Esophagus muscularis mucosa (tissue), 4 donors: ENCODE measurements around the gene CHRNA1. TPM values are rescaled to one million over a fixed set of nuclear protein-coding genes. Genes with fewer than 3 reads are reported as not detected.

Experiments used
- DNase-seq: peaks from one replicate; pipeline ENCODE4 v3.0.0-alpha.2; 2017; ENCODE audit errors: extremely low spot score
- H3K27ac ChIP-seq, 4 donors: fragments of 200-600 bp; sonication (generic); replicated peaks in 1 of 4; 1 replicate in 3 of 4; 2 replicates in 1 of 4; pipeline ENCODE4 v1.5.1; 2016 to 2019; ENCODE audit warnings: mild to moderate bottlenecking in 1 of 4
- H3K27me3 ChIP-seq, 4 donors: fragments of 200-600 bp; sonication (generic); one replicate each; pipeline versions ENCODE4 v1.5.1 to v1.6.0; 2016 to 2019
- H3K36me3 ChIP-seq, 4 donors: fragments of 200-600 bp; sonication (generic); one replicate each; pipeline ENCODE4 v1.5.1; 2016 to 2019
- H3K4me1 ChIP-seq, 4 donors: fragments of 200-600 bp; sonication (generic); one replicate each; pipeline ENCODE4 v1.5.1; 2016 to 2019
- H3K4me3 ChIP-seq, 4 donors: fragments of 200-600 bp; sonication (generic); 1 replicate in 2 of 4; 2 replicates in 2 of 4; pipeline ENCODE4 v1.5.1; 2016 to 2019; ENCODE audit warnings: mild to moderate bottlenecking in 4 of 4, moderate library complexity in 1 of 4
- H3K9me3 ChIP-seq, 4 donors: fragments of 200-600 bp; sonication (generic); 1 replicate in 3 of 4; 2 replicates in 1 of 4; pipeline ENCODE4 v1.5.1; 2016 to 2019
- EP300 ChIP-seq: sonication (generic); formaldehyde crosslinking; IDR thresholded peaks from one replicate; pipeline ENCODE4 v1.6.1; 2017; ENCODE audit warnings: antibody characterized with exemption
- POLR2A ChIP-seq: fragments of 450-650 bp; IDR thresholded peaks from one replicate; pipeline ENCODE4 v1.6.1; 2017; ENCODE audit warnings: antibody characterized with exemption, moderate library complexity, mild to moderate bottlenecking, low read depth
- POLR2AphosphoS5 ChIP-seq, 2 donors: sonication (generic); formaldehyde crosslinking; IDR thresholded peaks; one replicate each; pipeline ENCODE4 v1.6.1; 2017; ENCODE audit warnings: antibody characterized with exemption in 2 of 2
- WGBS: methylation state at CpG from one replicate; pipeline ENCODE4 v1.1.5; 2018; 5-methylcytosine and 5-hydroxymethylcytosine counted together
- intact Hi-C: fragments of 100-400 bp; cut with DNase I; formaldehyde crosslinking; loops from one replicate; pipeline ENCODE4 v1.15.1; 2023
- total RNA-seq, 4 donors: library from RNA; depleted of rRNA; stranded (reverse); fragments of >200 nt; gene quantifications; one replicate each; pipeline versions ENCODE4 v1.1.0 to v1.2.1, GENCODE V29; 2016
- TF ChIP-seq, protein P1 (sequence below), 3 experiments: fragments of 200-600 bp in 2 of 3; fragments of 450-650 bp in 1 of 3; sonication (generic) in 2 of 3; IDR thresholded peaks; one replicate each; pipeline ENCODE4 v1.5.1; 2017 to 2019; ENCODE audit warnings: antibody characterized with exemption in 3 of 3, mild to moderate bottlenecking in 2 of 3, moderate library complexity in 1 of 3

CHRNA1 gene
- total RNA-seq, 4 donors from 2014 or later: not detected

- Histone ChIP-seq H3K36me3 (no peaks in the 10 kb centered on the region), H3K4me3 (no peak overlapping the region), H3K9me3 (no peaks in the 10 kb centered on the region), H3K4me1 (peaks cover 0 to 4% (median 0%) of the 10 kb centered on the region in 4 donors), H3K27me3 (no peaks in the 10 kb centered on the region), H3K27ac (no peak overlapping the region)
- DNase-seq: no peak
- TF ChIP-seq, protein P1, sequence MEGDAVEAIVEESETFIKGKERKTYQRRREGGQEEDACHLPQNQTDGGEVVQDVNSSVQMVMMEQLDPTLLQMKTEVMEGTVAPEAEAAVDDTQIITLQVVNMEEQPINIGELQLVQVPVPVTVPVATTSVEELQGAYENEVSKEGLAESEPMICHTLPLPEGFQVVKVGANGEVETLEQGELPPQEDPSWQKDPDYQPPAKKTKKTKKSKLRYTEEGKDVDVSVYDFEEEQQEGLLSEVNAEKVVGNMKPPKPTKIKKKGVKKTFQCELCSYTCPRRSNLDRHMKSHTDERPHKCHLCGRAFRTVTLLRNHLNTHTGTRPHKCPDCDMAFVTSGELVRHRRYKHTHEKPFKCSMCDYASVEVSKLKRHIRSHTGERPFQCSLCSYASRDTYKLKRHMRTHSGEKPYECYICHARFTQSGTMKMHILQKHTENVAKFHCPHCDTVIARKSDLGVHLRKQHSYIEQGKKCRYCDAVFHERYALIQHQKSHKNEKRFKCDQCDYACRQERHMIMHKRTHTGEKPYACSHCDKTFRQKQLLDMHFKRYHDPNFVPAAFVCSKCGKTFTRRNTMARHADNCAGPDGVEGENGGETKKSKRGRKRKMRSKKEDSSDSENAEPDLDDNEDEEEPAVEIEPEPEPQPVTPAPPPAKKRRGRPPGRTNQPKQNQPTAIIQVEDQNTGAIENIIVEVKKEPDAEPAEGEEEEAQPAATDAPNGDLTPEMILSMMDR (IDR thresholded peaks at IDR 0.05): no peak
- TF ChIP-seq EP300: no peak
- TF ChIP-seq POLR2A: no peak
- TF ChIP-seq POLR2AphosphoS5 (IDR thresholded peaks at IDR 0.05): no peak
- WGBS: 81% methylated on average over 10 of the region's 10 CpGs
- intact Hi-C loops: no loop called here
These were observed 7.5 kb downstream of the CHRNA1 start for GRCh38 chr2:174756743-174757142.

DNA sequence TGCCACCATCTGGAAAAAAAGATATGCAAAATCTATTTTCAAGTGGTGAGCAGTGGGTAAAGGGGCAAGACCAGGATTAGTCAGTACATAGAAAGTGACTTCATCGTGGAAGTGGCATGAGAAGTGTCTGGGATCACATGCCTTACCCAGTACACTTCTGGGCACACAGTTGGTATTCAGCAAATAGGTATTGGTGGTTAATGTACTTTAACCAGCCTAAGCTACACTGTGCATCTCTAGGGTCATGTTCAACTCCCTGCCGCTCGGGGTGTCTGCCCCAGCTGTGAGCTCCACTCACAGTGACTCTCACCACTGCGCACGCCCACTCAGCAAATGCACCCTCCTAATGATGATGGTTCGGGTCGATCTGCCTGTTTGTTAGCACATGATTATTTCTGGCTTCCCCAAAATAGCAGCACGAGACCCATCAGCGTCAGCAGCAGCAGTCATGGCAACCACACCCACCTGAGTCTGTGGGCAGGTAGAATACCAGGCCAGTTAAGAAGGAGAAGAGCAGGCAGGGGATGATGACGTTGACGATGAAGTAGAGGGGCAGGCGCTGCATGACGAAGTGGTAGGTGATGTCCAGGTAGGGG, 11.1 kb downstream of the CHRNA1 start:
- Histone ChIP-seq H3K36me3 (no peaks in the 10 kb centered on the region), H3K9me3 (no peaks in the 10 kb centered on the region), H3K4me3 (no peak overlapping the region), H3K27me3 (no peaks in the 10 kb centered on the region), H3K27ac (no peak overlapping the region), H3K4me1 (peaks cover 0 to 4% (median 0%) of the 10 kb centered on the region in 4 donors)
- DNase-seq: no peak
- intact Hi-C loops: no loop called here
- WGBS: 97% methylated on average over 13 of the region's 13 CpGs
- TF ChIP-seq POLR2A (no peak), EP300 (no peak), POLR2AphosphoS5 (IDR thresholded peaks at IDR 0.05) (no peak)
- TF ChIP-seq, protein P1 (IDR thresholded peaks at IDR 0.05): no peak

GRCh38 chr2:174752403-174753037, 11.8 kb downstream of the CHRNA1 start:
- Histone ChIP-seq H3K27me3 (no peaks in the 10 kb centered on the region), H3K4me3 (no peak overlapping the region), H3K4me1 (peaks cover 0 to 4% (median 0%) of the 10 kb centered on the region in 4 donors), H3K9me3 (no peaks in the 10 kb centered on the region), H3K36me3 (no peaks in the 10 kb centered on the region), H3K27ac (no peak overlapping the region)
- no peak for DNase-seq
- no peak for TF ChIP-seq EP300
- TF ChIP-seq, protein P1 (IDR thresholded peaks at IDR 0.05): no peak
- no peak for TF ChIP-seq POLR2A
- no peak for TF ChIP-seq POLR2AphosphoS5 (IDR thresholded peaks at IDR 0.05)
- WGBS: 91% methylated on average over 4 of the region's 4 CpGs
- intact Hi-C loops: no loop called here

GRCh38 chr2:174750923-174751441, 13.3 kb downstream of the CHRNA1 start:
- H3K4me3 ChIP-seq: no peak overlapping the region
- no peaks in the 10 kb centered on the region for H3K27me3 ChIP-seq
- TF ChIP-seq, protein P1 (IDR thresholded peaks at IDR 0.05): no peak
- no peak for TF ChIP-seq POLR2A
- no peak for TF ChIP-seq EP300
- TF ChIP-seq POLR2AphosphoS5 (IDR thresholded peaks at IDR 0.05): no peak
- H3K4me1 ChIP-seq: peaks cover 0 to 4% (median 0%) of the 10 kb centered on the region in 4 donors
- H3K36me3 ChIP-seq: no peaks in the 10 kb centered on the region
- DNase-seq: no peak
- H3K9me3 ChIP-seq: no peaks in the 10 kb centered on the region
- 77% methylated on average over 5 of the region's 5 CpGs for WGBS
- H3K27ac ChIP-seq: no peak overlapping the region
- intact Hi-C loops: no loop called here
